Measurements from ENCODE around the gene RNF180. TPM values are rescaled to one million over a fixed set of nuclear protein-coding genes. Genes with fewer than 3 reads are reported as not detected.
A peak's percentile ranks its signal among the peaks of the same experiment; 100 is the strongest.
"Not testable (repeated sequence)": the region's sequence is repeated elsewhere in the genome, so short reads cannot be mapped to it uniquely, and the experiment has no call there.

Gene RNF180
- polyA plus RNA-seq, 1 donor, result 12.5 TPM

GRCh38 chr5:64347309-64347708 lies 181.7 kb downstream of the RNF180 start:
- DNase-seq, result peak; percentile 7

- no peak for DNase-seq
These were observed 198.8 kb downstream of the RNF180 start for GRCh38 chr5:64364426-64364825.

GRCh38 chr5:64384765-64385164 lies 219.1 kb downstream of the RNF180 start:
- peak; percentile 2 for DNase-seq

- no peak for DNase-seq
These were observed 231.9 kb downstream of the RNF180 start for GRCh38 chr5:64397552-64397951.

- DNase-seq, result not testable (repeated sequence)
These were observed 233.1 kb downstream of the RNF180 start for GRCh38 chr5:64398735-64399134.

GRCh38 chr5:64407103-64407825 lies 241.6 kb downstream of the RNF180 start:
- not testable (repeated sequence) for DNase-seq

- DNase-seq, result no peak
These were observed 251.7 kb downstream of the RNF180 start for GRCh38 chr5:64417390-64417789.

GRCh38 chr5:64418013-64418412 lies 252.4 kb downstream of the RNF180 start:
- DNase-seq, result no peak

Other genes starting within 250 kb of the RNF180 start
- gene HTR1A, start 203.4 kb upstream of the RNF180 start, polyA plus RNA-seq (ENCODE audit: insufficient read length), result not detected

Measured in left kidney (tissue), 2 donors.